C4-2B (cell line): Measurements from ENCODE around the gene MCM8.

Experiments used
- ZFX ChIP-seq: fragments of 450-650 bp; IDR thresholded peaks from 2 replicates; pipeline ENCODE4 v1.6.1; 2017
- TF ChIP-seq, protein P1 (sequence below): fragments of 450-650 bp; conservative IDR thresholded peaks from 2 replicates; pipeline ENCODE4 v1.5.1; 2017; ENCODE audit warnings: mild to moderate bottlenecking

DNA sequence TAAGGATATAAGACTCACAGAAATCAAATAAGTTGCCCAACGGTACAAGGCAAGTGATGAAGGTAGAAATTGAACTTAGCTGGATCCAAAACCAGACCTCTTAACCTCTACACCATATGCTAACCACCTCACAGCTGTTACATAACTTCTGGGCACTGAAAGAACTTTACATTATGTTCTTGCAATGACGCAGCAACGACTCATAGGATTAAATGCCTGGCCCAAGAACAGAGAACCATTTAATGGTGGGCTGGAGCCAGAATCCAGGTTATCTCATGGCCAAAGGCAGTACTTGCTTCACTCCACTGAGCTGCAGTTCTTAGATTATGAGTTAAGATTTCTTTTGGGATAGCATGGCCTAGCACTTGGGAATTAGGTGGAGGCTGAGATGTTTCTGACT, 4.5 kb upstream of the MCM8 start:
- TF ChIP-seq, protein P1, sequence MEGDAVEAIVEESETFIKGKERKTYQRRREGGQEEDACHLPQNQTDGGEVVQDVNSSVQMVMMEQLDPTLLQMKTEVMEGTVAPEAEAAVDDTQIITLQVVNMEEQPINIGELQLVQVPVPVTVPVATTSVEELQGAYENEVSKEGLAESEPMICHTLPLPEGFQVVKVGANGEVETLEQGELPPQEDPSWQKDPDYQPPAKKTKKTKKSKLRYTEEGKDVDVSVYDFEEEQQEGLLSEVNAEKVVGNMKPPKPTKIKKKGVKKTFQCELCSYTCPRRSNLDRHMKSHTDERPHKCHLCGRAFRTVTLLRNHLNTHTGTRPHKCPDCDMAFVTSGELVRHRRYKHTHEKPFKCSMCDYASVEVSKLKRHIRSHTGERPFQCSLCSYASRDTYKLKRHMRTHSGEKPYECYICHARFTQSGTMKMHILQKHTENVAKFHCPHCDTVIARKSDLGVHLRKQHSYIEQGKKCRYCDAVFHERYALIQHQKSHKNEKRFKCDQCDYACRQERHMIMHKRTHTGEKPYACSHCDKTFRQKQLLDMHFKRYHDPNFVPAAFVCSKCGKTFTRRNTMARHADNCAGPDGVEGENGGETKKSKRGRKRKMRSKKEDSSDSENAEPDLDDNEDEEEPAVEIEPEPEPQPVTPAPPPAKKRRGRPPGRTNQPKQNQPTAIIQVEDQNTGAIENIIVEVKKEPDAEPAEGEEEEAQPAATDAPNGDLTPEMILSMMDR = no peak
- TF ChIP-seq ZFX = no peak
